GM12878 (cell line): ENCODE results near the gene PLXND1. TPM values are rescaled to one million over a fixed set of nuclear protein-coding genes. Genes with fewer than 3 reads are reported as not detected.

ENCODE experiments used
- ATAC-seq: fragments of 200-7000 bp; cut with Tn5 transposase; 3 replicates; pipeline ENCODE4 v1.9.1; 2020; ENCODE audit warnings: mild to moderate bottlenecking, moderate library complexity
- BruUV-seq: library from RNA; stranded (reverse); fragments of 400-500 nt; replicated peaks from 2 replicates; lab custom pipeline; 2021; lab: Mats Ljungman, UMichigan
- CTCF ChIA-PET: fragments of 300-600 bp; sonication (Branson Sonifier 250); formaldehyde crosslinking; extraction: SDS; loops from one replicate; lab custom pipeline; 2021; ENCODE audit warnings: inconsistent platforms; lab: Yijun Ruan, JAX
- POLR2A ChIA-PET: fragments of 350-600 bp; formaldehyde crosslinking; extraction: SDS; loops from one replicate; lab custom pipeline; 2021; ENCODE audit warnings: inconsistent platforms; lab: Charles Lee
- RAD21 ChIA-PET: fragments of 300-600 bp; sonication (Branson Sonifier 250); formaldehyde crosslinking; loops from one replicate; lab custom pipeline; 2023; ENCODE audit warnings: antibody characterized with exemption; ENCODE audit not compliant: unreplicated experiment; lab: Charles Lee
- SMC1A ChIA-PET: fragments of 300-600 bp; sonication (Branson Sonifier 250); formaldehyde crosslinking; loops from one replicate; lab custom pipeline; 2023; ENCODE audit not compliant: unreplicated experiment, uncharacterized antibody; lab: Charles Lee
- DNase-seq: peaks from one replicate; pipeline ENCODE4 v3.0.0-alpha.2; 2011; ENCODE audit warnings: low read depth, low spot score
- FAIRE-seq: peaks from 3 replicates; lab custom pipeline; 2011; peaks lifted over from hg19 to GRCh38; lab: Jason Lieb, UNC
- H2AFZ ChIP-seq: 2 replicates; pipeline ENCODE4 v1.6.0; 2011; ENCODE audit warnings: low read depth, low read length, control low read depth; ENCODE audit not compliant: control insufficient read depth
- H3K27ac ChIP-seq: 2 replicates; pipeline ENCODE4 v1.5.1; 2011; ENCODE audit warnings: control low read depth; ENCODE audit not compliant: control insufficient read depth, insufficient read depth
- H3K27me3 ChIP-seq, 2 experiments: replicated peaks in 1 of 2; 2 replicates each; pipeline versions ENCODE4 v1.6.0 to v1.6.1; 2011; ENCODE audit warnings: low read length in 1 of 2; ENCODE audit not compliant: control insufficient read depth in 2 of 2, insufficient read depth in 2 of 2
- H3K36me3 ChIP-seq, 2 experiments: 2 replicates each; pipeline ENCODE4 v1.5.1; 2011; ENCODE audit warnings: low read length in 1 of 2; ENCODE audit not compliant: control insufficient read depth in 2 of 2, insufficient read depth in 2 of 2
- H3K4me1 ChIP-seq: 2 replicates; pipeline ENCODE4 v1.6.1; 2011; ENCODE audit warnings: mild to moderate bottlenecking, low read length, moderate library complexity, mixed read lengths; ENCODE audit not compliant: control insufficient read depth, insufficient read depth
- H3K4me2 ChIP-seq: 2 replicates; pipeline ENCODE4 v1.6.0; 2011; ENCODE audit warnings: control low read depth; ENCODE audit not compliant: control insufficient read depth, insufficient read depth
- H3K4me3 ChIP-seq: fragments of 200-600 bp; sonication (generic); 2 replicates; pipeline ENCODE4 v1.5.1; 2016
- H3K79me2 ChIP-seq: 2 replicates; pipeline ENCODE4 v1.6.0; 2011; ENCODE audit warnings: low read length; ENCODE audit not compliant: control insufficient read depth, insufficient read depth
- H3K9ac ChIP-seq: 2 replicates; pipeline ENCODE4 v1.8.0; 2011; ENCODE audit warnings: low read length, control low read depth, mixed read lengths; ENCODE audit not compliant: control insufficient read depth, insufficient read depth
- H3K9me3 ChIP-seq: replicated peaks from 3 replicates; pipeline ENCODE4 v1.5.1; 2011; ENCODE audit warnings: mild to moderate bottlenecking, low read length; ENCODE audit not compliant: control insufficient read depth, insufficient read depth
- H4K20me1 ChIP-seq: 2 replicates; pipeline ENCODE4 v1.6.0; 2011; ENCODE audit not compliant: control insufficient read depth, insufficient read depth
- ASH2L ChIP-seq: fragments of 300-600, 200-600 bp; sonication (generic); IDR thresholded peaks from 2 replicates; pipeline ENCODE4 v1.6.1; 2017; ENCODE audit warnings: low read depth, mild to moderate bottlenecking, borderline replicate concordance
- BACH1 ChIP-seq: fragments of 450-650 bp; IDR thresholded peaks from 2 replicates; pipeline ENCODE4 v1.6.1; 2017; ENCODE audit warnings: mild to moderate bottlenecking, borderline replicate concordance
- CEBPB ChIP-seq, 2 experiments: fragments of 150-350 bp in 1 of 2; IDR thresholded peaks; 2 replicates each; pipeline ENCODE4 v1.6.1; 2012 to 2014; ENCODE audit warnings: low read depth in 2 of 2, low read length in 2 of 2, borderline replicate concordance in 1 of 2, inconsistent platforms in 1 of 2
- EP300 ChIP-seq, 2 experiments: fragments of 150-350 bp in 1 of 2; IDR thresholded peaks; 2 replicates each; pipeline ENCODE4 v1.6.1; 2011 to 2012; ENCODE audit warnings: low read depth in 2 of 2, low read length in 2 of 2, borderline replicate concordance in 1 of 2, improper control_type of control experiment in 1 of 2, inconsistent platforms in 1 of 2; ENCODE audit not compliant: control insufficient read depth in 1 of 2
- EZH2 ChIP-seq: IDR thresholded peaks from 2 replicates; pipeline ENCODE4 v1.6.1; 2012; ENCODE audit warnings: low read depth, mild to moderate bottlenecking, control low read depth, inconsistent platforms, low read length, borderline replicate concordance; ENCODE audit not compliant: control insufficient read depth
- FOXK2 ChIP-seq: fragments of 450-650 bp; IDR thresholded peaks from 2 replicates; pipeline ENCODE4 v1.6.1; 2017; ENCODE audit warnings: mild to moderate bottlenecking, moderate library complexity
- POLR2A ChIP-seq: IDR thresholded peaks from 2 replicates; pipeline ENCODE4 v1.6.1; 2011; ENCODE audit warnings: low read depth, mild to moderate bottlenecking, low read length
- SREBF1 ChIP-seq: IDR thresholded peaks from 2 replicates; pipeline ENCODE4 v1.6.1; 2012; ENCODE audit warnings: mild to moderate bottlenecking, low read length
- WGBS: methylation state at CpG from one replicate; pipeline ENCODE4 v1.1.6; 2016; ENCODE audit warnings: low lambda C conversion rate; ENCODE audit not compliant: insufficient replicate concordance, insufficient coverage; ENCODE audit errors: missing lambda C conversion rate; 5-methylcytosine and 5-hydroxymethylcytosine counted together
- in situ Hi-C: fragments of 300-500 bp; cut with MboI; formaldehyde crosslinking; loops from 9 replicates; pipeline ENCODE4 v1.14.3; 2018; ENCODE audit warnings: mixed read lengths
- intact Hi-C: fragments of 100-400 bp; cut with micrococcal nuclease; formaldehyde crosslinking; loops from one replicate; pipeline ENCODE4 v1.14.2; 2022; ENCODE audit not compliant: unreplicated experiment
- polyA plus RNA-seq, 11 experiments: library from polyadenylated mRNA; depleted of rRNA in 4 of 11; unstranded in 6 of 11; stranded (reverse) in 5 of 11; fragments of >200 nt; fragmentation: Nextera tagmentation in 4 of 11; fragmentation: Illumina TruSeq in 1 of 11; extraction: Ambion mirVana in 4 of 11; extraction: Trizol in 1 of 11; gene quantifications; 1 replicate in 1 of 11; 2 replicates in 10 of 11; pipeline versions ENCODE4 v1.2.1 to v1.2.3, GENCODE V29; 2011 to 2016; ENCODE audit warnings: inconsistent platforms in 2 of 11, missing spikeins in 2 of 11, low read depth in 1 of 11
- total RNA-seq, 4 experiments: library from RNA; depleted of rRNA in 3 of 4; stranded (reverse); fragments of >200 nt in 3 of 4; fragmentation: Illumina TruSeq in 1 of 4; extraction: Trizol in 1 of 4; gene quantifications; 2 replicates each; pipeline versions ENCODE4 v1.2.1 to v1.2.3, GENCODE V29; 2013 to 2021
- TF ChIP-seq, protein P1 (sequence below): fragments of 450-650 bp; IDR thresholded peaks from 2 replicates; pipeline ENCODE4 v1.6.1; 2016; ENCODE audit warnings: mild to moderate bottlenecking
- TF ChIP-seq, protein P2 (sequence below): IDR thresholded peaks from 2 replicates; pipeline ENCODE4 v1.6.1; 2011; ENCODE audit warnings: borderline replicate concordance, low read depth, mild to moderate bottlenecking, moderate library complexity, low read length; ENCODE audit not compliant: insufficient read depth, poor library complexity, severe bottlenecking
- TF ChIP-seq, protein P3 (sequence below): fragments of 450-650 bp; IDR thresholded peaks from 2 replicates; pipeline ENCODE4 v1.6.1; 2018; ENCODE audit warnings: borderline replicate concordance, mild to moderate bottlenecking; ENCODE audit not compliant: partially characterized antibody
- TF ChIP-seq, protein P4 (sequence below): fragments of 450-650 bp; conservative IDR thresholded peaks from 2 replicates; pipeline ENCODE4 v1.6.1; 2017; ENCODE audit warnings: mild to moderate bottlenecking, moderate library complexity
- TF ChIP-seq, protein P5 (sequence below): IDR thresholded peaks from 2 replicates; pipeline ENCODE4 v1.6.1; 2011; ENCODE audit warnings: mild to moderate bottlenecking, low read depth, low read length, moderate library complexity; ENCODE audit not compliant: insufficient replicate concordance

PLXND1 gene
- total and polyA plus RNA-seq, 10 of the 15 experiments (the other 5 are each of a cell fraction or from before 2014, with no cell fraction given): 0.01 to 2.3 (median 0.72) TPM; not detected in 7

DNA sequence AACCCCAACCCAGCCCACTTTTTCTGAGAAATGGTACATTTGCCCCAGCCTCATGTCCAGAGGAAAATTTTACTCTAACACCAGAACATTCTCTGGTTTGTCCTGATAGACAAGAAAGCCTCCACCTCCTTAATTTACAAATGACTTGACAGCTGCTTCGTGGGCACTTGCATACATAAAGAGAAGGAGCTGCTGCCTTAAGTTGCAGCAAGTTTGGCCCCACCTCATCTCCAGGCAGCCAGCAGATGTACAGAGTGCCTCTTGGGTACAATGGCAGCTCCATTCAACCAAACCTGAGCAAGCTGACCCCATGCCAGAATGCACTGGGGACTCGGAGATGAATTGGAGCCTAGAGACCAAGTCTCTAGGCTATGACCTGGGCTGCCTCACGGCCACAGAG, 69.7 kb downstream of the PLXND1 start (continued):
- TF ChIP-seq, protein P1, sequence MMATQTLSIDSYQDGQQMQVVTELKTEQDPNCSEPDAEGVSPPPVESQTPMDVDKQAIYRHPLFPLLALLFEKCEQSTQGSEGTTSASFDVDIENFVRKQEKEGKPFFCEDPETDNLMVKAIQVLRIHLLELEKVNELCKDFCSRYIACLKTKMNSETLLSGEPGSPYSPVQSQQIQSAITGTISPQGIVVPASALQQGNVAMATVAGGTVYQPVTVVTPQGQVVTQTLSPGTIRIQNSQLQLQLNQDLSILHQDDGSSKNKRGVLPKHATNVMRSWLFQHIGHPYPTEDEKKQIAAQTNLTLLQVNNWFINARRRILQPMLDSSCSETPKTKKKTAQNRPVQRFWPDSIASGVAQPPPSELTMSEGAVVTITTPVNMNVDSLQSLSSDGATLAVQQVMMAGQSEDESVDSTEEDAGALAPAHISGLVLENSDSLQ: no peak
- no peak for TF ChIP-seq SREBF1
- TF ChIP-seq EZH2: no peak
- TF ChIP-seq, protein P2, sequence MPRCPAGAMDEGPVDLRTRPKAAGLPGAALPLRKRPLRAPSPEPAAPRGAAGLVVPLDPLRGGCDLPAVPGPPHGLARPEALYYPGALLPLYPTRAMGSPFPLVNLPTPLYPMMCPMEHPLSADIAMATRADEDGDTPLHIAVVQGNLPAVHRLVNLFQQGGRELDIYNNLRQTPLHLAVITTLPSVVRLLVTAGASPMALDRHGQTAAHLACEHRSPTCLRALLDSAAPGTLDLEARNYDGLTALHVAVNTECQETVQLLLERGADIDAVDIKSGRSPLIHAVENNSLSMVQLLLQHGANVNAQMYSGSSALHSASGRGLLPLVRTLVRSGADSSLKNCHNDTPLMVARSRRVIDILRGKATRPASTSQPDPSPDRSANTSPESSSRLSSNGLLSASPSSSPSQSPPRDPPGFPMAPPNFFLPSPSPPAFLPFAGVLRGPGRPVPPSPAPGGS: no peak
- no peak for TF ChIP-seq FOXK2
- TF ChIP-seq, protein P3, sequence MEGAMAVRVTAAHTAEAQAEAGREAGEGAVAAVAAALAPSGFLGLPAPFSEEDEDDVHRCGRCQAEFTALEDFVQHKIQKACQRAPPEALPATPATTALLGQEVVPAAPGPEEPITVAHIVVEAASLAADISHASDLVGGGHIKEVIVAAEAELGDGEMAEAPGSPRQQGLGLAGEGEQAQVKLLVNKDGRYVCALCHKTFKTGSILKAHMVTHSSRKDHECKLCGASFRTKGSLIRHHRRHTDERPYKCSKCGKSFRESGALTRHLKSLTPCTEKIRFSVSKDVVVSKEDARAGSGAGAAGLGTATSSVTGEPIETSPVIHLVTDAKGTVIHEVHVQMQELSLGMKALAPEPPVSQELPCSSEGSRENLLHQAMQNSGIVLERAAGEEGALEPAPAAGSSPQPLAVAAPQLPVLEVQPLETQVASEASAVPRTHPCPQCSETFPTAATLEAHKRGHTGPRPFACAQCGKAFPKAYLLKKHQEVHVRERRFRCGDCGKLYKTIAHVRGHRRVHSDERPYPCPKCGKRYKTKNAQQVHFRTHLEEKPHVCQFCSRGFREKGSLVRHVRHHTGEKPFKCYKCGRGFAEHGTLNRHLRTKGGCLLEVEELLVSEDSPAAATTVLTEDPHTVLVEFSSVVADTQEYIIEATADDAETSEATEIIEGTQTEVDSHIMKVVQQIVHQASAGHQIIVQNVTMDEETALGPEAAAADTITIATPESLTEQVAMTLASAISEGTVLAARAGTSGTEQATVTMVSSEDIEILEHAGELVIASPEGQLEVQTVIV: no peak
- no peak for TF ChIP-seq BACH1
- TF ChIP-seq ASH2L: no peak
- TF ChIP-seq POLR2A: no peak

DNA sequence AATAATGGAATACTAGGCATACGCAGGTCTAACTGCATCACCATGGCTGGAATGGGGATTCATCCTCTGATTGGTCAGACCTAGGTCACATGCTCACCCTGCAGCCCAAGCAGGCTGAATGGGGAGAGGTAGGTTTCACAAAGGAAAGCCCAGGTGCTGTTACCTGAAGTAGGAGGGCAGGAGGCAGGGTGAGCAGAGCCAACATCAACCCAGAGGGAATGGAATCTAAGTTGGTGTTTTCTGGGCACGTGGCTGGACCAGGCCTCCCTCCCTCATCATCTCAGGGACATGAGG, 70.2 kb downstream of the PLXND1 start:
- no peaks in the 10 kb centered on the region for H3K79me2 ChIP-seq
- no peak overlapping the region for H2AFZ ChIP-seq
- no peak for ATAC-seq
- RAD21 ChIA-PET: no interaction called here
- in situ Hi-C loops (no loop called here), intact Hi-C loops (no loop called here)
- H3K4me3 ChIP-seq: no peak overlapping the region
- H3K9me3 ChIP-seq: no peaks in the 10 kb centered on the region
- no peak overlapping the region for H3K9ac ChIP-seq
- no peak for DNase-seq
- no TSS peak for BruUV-seq
- no peak overlapping the region for H3K27ac ChIP-seq
- H3K4me1 ChIP-seq: no peaks in the 10 kb centered on the region
- CTCF ChIA-PET: no interaction called here
- no peaks in the 10 kb centered on the region; a peak in 1 of 4 replicates for H3K27me3 ChIP-seq
- POLR2A ChIA-PET: interaction anchor here (1.5 kb wide), 1 partner anchor 41 kb away, joined by 3 read pairs; no protein-coding TSS in a partner anchor
- SMC1A ChIA-PET: no interaction called here
- H4K20me1 ChIP-seq: no peaks in the 10 kb centered on the region
- no peak for FAIRE-seq
- no peak overlapping the region for H3K4me2 ChIP-seq
- no peaks in the 10 kb centered on the region for H3K36me3 ChIP-seq
- 38% methylated on average over 2 of the region's 2 CpGs for WGBS
- TF ChIP-seq, protein P2: no peak
- TF ChIP-seq, protein P4, sequence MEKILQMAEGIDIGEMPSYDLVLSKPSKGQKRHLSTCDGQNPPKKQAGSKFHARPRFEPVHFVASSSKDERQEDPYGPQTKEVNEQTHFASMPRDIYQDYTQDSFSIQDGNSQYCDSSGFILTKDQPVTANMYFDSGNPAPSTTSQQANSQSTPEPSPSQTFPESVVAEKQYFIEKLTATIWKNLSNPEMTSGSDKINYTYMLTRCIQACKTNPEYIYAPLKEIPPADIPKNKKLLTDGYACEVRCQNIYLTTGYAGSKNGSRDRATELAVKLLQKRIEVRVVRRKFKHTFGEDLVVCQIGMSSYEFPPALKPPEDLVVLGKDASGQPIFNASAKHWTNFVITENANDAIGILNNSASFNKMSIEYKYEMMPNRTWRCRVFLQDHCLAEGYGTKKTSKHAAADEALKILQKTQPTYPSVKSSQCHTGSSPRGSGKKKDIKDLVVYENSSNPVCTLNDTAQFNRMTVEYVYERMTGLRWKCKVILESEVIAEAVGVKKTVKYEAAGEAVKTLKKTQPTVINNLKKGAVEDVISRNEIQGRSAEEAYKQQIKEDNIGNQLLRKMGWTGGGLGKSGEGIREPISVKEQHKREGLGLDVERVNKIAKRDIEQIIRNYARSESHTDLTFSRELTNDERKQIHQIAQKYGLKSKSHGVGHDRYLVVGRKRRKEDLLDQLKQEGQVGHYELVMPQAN: no peak
- TF ChIP-seq, protein P5, sequence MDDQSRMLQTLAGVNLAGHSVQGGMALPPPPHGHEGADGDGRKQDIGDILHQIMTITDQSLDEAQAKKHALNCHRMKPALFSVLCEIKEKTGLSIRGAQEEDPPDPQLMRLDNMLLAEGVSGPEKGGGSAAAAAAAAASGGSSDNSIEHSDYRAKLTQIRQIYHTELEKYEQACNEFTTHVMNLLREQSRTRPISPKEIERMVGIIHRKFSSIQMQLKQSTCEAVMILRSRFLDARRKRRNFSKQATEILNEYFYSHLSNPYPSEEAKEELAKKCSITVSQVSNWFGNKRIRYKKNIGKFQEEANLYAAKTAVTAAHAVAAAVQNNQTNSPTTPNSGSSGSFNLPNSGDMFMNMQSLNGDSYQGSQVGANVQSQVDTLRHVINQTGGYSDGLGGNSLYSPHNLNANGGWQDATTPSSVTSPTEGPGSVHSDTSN: no peak
- TF ChIP-seq CEBPB (IDR thresholded peaks at IDR 0.05; ENCODE audit: borderline replicate concordance in 1 of 2, low read depth in 2 of 2, low read length in 2 of 2) (no peak), EP300 (IDR thresholded peaks at IDR 0.05; ENCODE audit: borderline replicate concordance in 1 of 2, control insufficient read depth in 1 of 2, low read depth in 2 of 2, low read length in 2 of 2) (no peak)
